Stimulated activated CD4-positive, alpha-beta T cell treated with anti-CD3 and anti-CD28 coated beads, Interleukin-4, amount 100 ng/mL, for 24 hours (primary cell): Measurements from ENCODE around the gene EIF3A.
"Not testable (repeated sequence)": the region's sequence is repeated elsewhere in the genome, so short reads cannot be mapped to it uniquely, and the experiment has no call there.

Experiments
- DNase-seq: peaks from one replicate; pipeline ENCODE4 v3.0.0-alpha.2; 2020

Gene EIF3A, protein sequence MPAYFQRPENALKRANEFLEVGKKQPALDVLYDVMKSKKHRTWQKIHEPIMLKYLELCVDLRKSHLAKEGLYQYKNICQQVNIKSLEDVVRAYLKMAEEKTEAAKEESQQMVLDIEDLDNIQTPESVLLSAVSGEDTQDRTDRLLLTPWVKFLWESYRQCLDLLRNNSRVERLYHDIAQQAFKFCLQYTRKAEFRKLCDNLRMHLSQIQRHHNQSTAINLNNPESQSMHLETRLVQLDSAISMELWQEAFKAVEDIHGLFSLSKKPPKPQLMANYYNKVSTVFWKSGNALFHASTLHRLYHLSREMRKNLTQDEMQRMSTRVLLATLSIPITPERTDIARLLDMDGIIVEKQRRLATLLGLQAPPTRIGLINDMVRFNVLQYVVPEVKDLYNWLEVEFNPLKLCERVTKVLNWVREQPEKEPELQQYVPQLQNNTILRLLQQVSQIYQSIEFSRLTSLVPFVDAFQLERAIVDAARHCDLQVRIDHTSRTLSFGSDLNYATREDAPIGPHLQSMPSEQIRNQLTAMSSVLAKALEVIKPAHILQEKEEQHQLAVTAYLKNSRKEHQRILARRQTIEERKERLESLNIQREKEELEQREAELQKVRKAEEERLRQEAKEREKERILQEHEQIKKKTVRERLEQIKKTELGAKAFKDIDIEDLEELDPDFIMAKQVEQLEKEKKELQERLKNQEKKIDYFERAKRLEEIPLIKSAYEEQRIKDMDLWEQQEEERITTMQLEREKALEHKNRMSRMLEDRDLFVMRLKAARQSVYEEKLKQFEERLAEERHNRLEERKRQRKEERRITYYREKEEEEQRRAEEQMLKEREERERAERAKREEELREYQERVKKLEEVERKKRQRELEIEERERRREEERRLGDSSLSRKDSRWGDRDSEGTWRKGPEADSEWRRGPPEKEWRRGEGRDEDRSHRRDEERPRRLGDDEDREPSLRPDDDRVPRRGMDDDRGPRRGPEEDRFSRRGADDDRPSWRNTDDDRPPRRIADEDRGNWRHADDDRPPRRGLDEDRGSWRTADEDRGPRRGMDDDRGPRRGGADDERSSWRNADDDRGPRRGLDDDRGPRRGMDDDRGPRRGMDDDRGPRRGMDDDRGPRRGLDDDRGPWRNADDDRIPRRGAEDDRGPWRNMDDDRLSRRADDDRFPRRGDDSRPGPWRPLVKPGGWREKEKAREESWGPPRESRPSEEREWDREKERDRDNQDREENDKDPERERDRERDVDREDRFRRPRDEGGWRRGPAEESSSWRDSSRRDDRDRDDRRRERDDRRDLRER (N-terminal part only)

DNA sequence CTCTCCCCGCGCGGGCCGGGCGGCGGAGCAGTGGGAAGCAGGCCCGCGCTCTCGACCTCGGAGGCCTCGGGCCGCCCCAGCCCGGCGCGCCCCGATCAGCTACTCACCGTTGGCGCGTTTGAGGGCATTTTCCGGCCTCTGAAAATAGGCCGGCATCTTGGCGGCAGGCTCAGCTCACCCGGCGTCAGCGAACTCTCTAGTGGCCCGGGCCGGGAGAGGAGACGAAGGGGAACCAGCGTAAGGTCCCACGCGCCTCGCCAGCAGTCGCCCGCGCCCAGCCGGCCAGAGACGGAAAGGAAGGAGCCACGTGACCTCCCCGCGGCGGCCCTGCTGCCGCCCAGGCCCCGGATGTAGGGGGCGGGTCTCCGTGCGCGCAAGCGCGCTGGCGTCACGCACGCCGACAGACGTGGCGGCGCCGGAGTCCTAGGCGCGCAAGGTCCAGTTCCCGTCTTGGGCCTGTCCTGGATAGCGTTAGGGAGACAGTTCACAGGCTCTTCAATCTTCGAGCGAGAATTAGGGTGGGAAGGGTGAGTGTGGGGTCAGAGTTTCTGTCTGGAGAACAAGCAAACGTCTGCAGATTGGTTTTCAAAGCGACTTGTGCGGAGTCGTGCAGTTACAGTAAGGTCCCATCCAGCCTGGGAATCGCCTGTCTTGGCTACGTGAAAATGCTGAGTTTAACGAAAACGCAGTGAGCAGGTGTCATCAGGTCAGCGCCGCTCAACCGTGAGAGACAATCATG lies at the start of gene EIF3A:
Gene EIF3A, minus strand, starts transcription at position 297 of the 739 bp plus-strand sequence. Its CDS starts 141 bp downstream, at position 156.
- DNase-seq, result peak; percentile 91

DNA sequence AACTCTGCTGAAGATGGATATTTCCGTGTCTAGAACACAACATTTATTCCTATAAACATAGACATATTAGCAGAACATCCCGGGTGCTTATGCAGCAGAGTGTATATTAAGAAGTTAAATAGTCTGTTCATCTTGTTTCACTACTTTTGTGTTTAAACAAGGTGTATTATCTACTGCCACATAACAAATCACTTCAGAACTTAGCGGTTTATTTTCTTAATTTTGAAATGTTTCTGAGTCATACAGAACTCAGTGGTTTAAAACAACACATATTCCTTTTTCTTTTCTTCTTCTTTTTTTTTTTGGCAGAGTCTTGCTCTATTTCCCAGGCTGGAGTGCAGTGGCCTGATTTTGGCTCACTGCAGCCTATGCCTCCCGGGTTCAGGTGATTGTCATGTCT lies 49.1 kb upstream of the EIF3A start:
- DNase-seq, result no peak

DNA sequence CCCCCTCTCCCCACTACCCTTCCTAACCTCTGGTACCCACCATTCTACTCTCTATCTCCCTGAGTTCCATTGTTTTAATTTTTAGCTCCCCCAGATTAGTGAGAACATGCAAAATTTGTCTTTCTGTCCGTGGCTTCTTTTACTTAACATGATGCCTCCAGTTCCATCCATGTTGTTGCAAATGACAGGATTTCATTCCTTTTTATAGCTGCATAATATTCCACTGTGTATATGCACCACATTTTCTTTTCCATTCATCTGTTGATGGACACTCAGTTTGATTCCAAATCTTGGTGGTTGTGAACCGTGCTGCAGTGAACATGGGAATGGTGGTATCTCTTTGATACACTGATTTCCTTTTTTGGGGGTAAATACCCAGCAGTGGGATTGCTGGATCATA lies 45.3 kb upstream of the EIF3A start:
- DNase-seq, result no peak

DNA sequence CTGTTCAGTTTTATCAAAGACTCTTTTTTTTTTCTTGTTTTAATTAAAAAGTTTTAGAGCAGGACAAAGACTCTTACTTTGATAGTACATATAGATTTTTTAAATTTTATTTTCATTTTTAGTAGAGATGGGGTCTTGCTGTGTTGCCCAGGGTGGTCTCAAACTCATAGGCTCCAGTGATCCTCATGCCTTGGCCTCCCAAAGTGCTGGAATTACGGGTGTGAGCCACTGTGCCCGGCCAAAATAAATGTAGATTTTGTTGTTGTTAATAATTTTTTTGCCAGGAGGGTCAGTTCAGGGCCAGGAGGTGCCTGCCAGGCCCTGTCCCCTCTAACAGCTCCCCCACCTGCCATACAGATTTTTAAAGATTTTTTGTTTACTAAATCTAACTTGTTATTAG lies 40.3 kb upstream of the EIF3A start:
- no peak for DNase-seq

DNA sequence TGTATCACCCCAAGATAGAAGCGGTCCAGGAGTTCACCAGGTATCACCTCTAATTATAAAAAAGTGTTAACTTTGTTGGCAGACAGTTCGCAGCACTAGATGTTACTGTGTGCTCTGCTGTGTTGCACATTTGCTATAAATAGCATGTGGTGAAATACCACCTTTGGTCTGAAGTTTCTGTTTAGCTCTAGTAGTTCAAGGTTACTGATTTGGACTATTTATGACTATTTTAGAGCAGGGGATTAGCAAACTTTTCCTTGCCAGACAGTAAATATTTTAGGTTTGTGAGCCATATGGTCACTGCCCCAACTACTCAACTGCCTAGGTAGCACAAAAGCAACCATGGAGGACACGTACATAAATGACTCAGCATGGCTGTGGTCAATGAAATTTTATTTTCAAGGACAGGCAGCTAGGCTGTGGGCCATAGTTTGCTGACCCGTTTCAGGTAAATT lies 39.8 kb upstream of the EIF3A start:
- DNase-seq, result no peak

DNA sequence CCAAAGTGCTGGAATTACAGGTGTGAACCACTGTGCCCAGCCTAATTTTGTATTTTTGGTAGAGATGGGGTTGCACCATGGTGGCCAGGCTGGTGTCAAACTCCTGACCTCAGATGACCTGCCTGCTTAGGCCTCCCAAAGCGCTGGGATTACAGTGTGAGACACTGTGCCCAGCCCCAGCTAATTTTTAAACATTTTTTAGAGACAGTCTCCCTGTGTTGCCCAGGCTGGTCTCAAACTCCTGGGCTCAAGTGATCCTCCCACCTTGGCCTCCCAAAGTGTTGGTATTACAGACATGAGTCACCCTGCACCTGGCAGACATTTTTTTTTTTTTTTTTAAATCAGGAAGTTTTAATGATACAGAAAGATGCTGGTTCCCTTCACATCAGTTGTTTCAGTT lies 38.8 kb upstream of the EIF3A start:
- DNase-seq, result no peak

DNA sequence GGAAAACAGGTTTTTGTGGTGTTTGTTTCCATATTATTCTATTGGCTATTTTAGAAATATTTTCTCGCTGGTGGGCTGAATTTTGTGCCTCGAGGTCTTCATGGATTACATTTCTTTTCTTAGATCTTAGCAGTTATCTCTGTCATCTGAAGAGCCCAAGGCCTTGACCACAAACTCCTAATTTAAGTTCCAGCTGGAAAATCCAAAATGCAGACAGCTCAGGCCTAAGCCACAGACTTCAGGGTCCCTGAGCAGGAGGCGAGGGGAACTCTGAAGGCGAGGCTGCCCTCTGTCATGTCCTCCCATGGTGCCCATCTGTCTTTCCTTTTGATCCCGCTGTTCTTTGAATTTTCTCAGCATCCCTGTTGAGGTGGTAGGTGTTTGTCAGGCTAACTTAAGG lies 37.6 kb upstream of the EIF3A start:
- DNase-seq, result no peak

DNA sequence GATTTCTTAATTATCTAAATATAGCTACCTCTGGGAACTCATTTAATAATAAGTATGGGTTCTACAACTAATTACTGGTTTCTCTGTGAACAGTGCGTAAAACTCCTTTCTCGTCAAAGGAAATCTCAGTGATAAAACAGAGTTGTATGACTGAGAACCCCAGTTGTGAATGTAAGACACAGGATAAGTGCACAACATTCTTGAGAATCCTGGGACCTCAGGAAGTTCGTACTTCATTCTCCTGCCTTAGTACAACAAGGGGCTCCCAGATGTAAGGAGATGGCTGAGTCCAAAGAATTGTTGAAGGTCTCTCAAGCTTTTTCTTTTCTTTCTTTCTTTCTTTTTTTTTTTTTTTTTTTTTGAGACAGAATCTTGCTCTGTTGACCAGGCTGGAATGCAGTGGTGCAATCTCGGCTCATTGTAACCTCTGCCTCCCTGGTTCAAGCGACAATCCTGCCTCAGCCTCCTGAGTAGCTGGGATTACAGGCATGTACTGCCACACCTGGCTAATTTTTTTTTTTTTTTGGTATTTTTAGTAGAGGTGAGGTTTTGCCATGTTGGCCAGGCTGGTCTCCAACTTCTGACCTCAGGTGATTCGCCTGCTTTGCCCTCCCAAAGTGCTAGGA lies 35.8 kb upstream of the EIF3A start:
- DNase-seq, result no peak

DNA sequence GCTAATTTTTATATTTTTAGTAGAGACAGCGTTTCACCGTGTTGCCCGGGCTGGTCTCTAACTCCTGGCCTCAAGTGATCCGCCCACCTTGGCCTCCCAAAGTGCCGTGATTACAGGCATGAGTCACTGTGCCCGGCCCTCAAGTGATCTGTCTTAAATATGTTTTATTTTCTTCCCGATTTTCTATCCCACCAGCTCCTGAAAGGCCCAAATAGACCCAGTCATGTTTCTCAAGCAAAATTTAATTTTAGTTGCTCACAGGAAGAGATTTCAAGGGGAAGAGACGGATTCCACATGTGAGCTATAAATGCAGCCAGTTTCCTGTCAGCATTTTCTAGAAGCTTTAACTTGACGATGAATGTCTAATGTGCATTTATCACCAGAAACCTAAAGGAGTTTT lies 35.3 kb upstream of the EIF3A start:
- no peak for DNase-seq

DNA sequence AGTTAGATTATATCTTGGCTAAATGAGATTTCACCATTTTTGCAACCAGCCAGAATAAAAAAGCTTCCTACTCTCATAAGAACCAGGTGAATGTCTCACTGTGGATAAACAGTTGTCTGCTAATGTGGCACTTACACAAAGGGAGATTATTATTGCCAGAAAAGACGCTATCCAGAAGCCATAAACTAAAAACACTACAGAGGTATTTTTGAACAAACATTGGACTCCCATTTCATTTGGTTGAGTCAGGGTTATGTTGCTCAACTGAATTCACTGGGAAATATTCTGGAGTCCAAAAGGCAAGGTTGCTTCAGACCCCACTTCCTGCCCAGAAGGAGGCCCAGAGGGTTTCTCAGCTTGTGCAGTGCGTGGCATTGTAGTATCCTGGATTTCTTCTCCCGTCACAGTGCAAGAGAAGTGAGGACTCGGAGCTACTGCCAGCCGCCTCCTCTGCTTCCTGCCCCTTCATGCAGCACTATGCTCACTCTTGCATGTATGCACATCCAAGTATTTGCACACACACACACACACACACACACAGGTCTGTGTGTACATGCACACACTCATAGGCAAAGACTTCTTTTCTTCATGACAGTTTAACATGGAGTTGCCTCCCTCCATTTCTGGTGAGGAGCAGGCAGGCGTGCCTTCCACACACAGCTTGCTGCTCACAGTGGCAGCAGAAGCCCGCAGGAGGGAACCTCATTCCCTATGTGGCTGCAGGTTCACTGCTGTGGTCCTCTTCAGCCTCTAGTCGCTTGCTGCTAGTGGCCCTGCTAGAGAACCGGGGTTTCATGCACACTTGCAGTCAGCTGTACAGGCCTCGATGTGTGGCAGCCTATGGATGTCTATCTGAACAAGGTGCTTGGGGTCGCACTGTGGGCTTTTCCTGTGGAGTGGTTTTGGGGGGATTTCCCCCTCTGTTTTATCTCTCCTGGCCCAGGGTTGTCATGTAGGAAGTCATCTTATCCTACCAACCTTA lies 33.4 kb upstream of the EIF3A start:
- no peak for DNase-seq

DNA sequence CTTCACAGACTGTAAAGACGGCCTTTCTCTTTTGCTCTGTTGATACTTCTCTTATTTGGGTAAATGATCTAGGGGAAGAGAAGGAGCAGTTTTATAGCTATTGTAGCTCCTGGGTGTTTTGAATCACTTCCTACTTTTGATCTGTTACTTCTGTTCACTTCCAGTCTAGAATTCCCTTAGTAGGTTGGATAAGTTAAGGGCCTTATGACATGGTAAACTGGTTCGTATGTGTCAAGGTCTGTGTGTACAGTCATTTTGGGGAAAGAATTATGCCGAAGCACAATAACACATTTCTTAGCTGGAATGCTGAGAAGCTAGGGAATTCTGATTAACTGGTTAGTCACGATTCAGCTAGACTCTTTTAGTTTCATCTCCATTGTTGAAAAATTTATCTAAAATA lies 31.4 kb upstream of the EIF3A start:
- DNase-seq, result no peak

DNA sequence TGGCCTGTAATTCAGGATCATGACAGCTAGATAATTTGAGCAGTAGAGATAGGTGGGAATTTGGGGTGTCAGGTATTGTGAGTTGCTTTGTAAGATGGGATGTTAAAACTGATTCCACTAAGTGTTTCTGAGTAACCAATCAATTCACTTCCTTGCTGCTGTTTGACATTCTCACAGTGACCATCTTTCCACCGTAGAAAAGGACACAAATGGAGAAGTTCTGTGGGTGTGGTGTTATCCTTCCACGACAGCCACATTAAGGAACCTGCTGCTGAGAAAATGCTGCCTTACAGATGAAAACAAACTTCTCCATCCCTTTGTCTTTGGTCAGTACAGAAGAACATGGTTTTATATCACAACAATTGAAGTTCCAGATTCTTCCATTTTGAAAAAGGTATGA lies 27.2 kb upstream of the EIF3A start:
- not testable (repeated sequence) for DNase-seq

DNA sequence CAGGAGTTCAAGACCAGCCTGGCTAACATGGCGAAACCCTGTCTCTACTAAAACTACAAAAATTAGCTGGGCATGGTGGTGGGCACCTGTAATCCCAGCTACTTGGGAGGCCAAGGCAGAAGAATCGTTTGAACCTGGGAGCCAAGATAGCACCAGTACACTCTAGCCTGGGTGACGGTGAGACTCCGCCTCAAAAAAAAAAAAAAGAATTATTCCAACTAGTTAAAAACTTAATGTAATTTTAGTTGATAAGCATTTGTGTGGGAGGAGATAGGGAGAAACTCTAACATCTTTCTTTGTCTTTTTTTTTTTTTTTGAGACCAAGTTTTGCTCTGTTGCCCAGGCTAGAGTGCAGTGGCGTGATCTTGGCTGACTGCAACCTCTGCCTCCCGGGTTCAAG lies 26.5 kb upstream of the EIF3A start:
- DNase-seq, result not testable (repeated sequence)

DNA sequence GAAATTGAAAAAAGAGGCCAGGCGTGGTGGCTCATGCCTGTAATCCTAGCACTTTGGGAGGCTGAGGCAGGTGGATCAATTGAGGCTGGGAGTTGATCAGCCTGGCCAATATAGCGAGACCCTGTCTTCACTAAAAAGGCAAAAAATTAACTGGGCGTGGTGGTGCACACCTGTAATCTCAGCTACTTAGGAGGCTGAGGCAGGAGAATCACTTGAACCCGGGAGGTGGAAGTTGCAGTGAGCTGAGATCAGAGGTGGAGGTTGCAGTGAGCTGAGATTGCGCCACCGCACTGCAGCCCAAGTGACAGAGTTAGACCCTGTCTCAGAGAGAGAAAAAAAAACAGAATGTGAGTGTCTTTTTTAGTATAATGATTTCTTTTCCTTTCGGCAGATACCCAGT lies 25.3 kb upstream of the EIF3A start:
- not testable (repeated sequence) for DNase-seq

DNA sequence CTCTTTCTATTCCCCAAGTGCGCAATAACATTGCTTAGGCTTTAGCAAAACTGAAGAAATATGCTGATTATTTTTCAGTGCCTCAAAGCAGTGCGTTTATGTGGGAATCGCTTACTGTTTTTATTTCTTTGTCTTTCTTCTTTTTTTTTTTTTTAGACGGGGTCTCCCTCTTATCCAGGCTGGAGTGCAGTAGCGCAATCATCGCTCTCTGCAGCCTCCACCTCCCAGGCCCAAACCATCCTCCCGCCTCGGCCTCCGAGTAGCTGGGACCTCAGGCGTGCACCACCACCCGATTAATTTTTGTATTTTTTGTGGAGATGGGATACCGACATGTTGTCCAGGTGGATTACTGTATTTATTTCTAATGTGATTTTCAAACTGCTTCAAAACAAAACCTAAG lies 24.5 kb upstream of the EIF3A start:
- DNase-seq, result no peak

DNA sequence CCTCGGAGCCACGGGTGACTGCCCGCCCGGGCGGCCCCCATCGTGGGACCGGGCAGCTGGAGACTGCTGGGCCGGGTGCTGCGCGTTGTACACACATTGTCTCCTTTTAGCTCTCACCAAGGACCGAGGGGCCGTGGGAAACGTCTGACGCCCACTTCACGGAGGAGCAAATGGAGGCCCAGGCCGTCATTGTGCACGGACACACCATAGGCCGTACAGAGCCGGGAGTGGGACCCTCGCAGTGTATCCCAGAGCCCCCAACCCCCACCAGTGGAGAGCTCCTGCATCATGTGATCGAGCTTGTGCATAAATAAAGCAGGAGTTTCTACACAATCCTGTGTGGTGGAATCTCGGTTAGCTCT lies 24.0 kb upstream of the EIF3A start:
- DNase-seq, result peak; percentile 11

DNA sequence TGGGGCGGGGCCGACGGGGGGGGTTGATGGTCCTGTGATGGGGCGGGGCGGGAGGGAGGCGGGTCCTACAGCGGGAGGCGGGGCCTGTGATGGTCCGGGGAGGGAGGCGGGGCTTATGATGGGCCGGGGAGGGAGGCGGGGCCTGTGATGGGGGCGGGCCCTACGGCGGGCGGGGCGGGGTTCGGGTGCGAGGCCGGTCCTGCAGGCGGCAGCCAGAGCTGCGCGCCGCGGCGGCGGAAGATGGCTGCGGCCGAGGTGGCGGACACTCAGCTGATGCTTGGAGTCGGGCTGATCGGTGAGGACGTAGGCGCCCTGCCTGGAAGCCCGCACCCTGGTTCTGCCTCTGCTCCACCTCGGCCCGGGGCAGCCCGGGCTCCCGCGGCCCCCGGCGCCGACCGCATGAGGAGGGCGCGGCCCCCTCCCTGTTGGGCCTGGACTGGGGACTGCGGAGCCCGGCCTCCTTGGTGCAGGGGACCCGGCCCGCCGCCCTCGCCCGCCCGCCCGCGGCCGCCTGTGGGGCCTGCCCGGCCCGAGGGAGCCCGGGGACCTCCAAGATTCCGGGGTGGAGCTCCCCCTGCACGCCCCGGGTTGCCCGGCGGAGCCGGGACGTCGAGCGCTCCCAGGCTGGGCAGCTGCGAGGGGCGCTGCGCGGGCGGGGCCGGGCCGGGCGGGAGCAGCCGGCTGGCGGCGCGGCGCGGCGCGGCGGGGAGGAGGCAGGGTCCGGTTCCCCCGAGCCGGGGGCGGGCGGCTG lies 23.5 kb upstream of the EIF3A start, which contains the start of gene DENND10:
Gene DENND10, plus strand, starts transcription at position 211 of the 751 bp plus-strand sequence. Its CDS starts 30 bp downstream, at position 241.
- DNase-seq, result peak; percentile 76

DNA sequence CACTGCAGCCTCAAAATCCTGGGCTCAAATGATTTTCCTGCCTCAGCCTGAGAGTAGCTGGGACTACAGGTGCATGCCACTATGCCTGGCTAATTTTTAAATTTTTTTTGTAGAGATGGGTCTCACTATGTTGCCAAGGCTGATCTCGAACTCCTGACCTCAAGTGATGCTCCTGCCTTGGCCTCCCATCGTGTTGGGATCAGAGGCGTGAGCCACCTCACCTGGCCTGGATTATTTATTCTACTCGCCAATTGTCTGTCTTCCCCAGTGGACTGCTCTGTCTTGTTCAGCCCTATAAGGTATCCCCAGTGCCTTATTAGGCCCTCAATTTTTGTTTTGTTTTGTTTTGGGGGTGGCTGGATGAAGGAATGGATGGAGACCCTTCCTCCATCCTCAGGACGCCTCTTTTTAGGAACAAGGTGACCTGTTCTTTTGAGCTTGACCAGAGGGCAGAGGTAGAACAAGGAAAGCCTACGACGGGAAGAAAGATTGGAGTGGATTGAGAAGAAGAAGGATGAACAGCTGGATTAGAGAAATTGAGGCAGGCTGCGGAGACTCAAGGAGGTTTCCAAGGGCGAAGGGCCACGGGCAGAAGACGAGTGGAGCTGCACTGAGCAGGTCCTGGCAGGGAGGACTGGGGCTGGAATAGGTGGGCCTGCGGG lies 22.8 kb upstream of the EIF3A start:
- no peak for DNase-seq
